Hepatocyte (in vitro differentiated cells): ENCODE data around the gene PPFIBP2.

Experiments used
- EZH2phosphoT487 ChIP-seq: fragments of 200-600 bp; sonication (generic); IDR thresholded peaks from one replicate; pipeline ENCODE4 v1.6.1; 2018; ENCODE audit warnings: antibody characterized with exemption, mild to moderate bottlenecking, low read depth, moderate library complexity; ENCODE audit not compliant: unreplicated experiment, severe bottlenecking
- TF ChIP-seq, protein P1 (sequence below): fragments of 200-600 bp; sonication (generic); IDR thresholded peaks from 2 replicates; pipeline ENCODE4 v1.5.1; 2016; ENCODE audit warnings: antibody characterized with exemption, mild to moderate bottlenecking; ENCODE audit not compliant: poor library complexity

DNA sequence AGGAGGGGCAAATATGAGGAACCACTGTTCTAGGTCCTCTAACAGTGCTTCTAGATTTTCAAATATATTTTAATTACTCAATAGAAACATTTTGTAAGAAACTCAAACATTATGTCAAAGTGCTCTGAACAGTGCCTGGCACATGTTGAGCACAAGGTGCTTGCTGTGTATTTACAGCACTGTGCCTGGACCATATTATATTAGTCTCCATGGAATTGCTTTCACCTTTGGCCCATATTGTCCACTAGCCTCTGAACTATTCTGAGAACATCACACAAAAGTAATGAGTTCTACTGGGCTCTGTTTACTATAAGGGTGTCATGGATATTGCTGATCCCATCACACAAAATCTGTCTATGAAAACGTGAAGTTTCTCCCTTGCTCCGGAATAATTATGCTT lies 76.7 kb downstream of the PPFIBP2 start:
- TF ChIP-seq EZH2phosphoT487 = no peak
- TF ChIP-seq, protein P1, sequence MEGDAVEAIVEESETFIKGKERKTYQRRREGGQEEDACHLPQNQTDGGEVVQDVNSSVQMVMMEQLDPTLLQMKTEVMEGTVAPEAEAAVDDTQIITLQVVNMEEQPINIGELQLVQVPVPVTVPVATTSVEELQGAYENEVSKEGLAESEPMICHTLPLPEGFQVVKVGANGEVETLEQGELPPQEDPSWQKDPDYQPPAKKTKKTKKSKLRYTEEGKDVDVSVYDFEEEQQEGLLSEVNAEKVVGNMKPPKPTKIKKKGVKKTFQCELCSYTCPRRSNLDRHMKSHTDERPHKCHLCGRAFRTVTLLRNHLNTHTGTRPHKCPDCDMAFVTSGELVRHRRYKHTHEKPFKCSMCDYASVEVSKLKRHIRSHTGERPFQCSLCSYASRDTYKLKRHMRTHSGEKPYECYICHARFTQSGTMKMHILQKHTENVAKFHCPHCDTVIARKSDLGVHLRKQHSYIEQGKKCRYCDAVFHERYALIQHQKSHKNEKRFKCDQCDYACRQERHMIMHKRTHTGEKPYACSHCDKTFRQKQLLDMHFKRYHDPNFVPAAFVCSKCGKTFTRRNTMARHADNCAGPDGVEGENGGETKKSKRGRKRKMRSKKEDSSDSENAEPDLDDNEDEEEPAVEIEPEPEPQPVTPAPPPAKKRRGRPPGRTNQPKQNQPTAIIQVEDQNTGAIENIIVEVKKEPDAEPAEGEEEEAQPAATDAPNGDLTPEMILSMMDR = no peak
